HUES48 (cell line): ENCODE results near the gene CLDN7.

ENCODE experiments used
- H3K27ac ChIP-seq: one replicate; pipeline ENCODE4 v1.7.0; 2013; ENCODE audit warnings: low read depth, low read length, inconsistent platforms
- H3K27me3 ChIP-seq: 2 replicates; pipeline ENCODE4 v1.6.1; 2013; ENCODE audit warnings: mild to moderate bottlenecking, low read length; ENCODE audit not compliant: control insufficient read depth, insufficient read depth
- H3K36me3 ChIP-seq: 2 replicates; pipeline ENCODE4 v1.6.1; 2013; ENCODE audit warnings: low read length; ENCODE audit not compliant: control insufficient read depth, insufficient read depth
- H3K4me1 ChIP-seq: 2 replicates; pipeline ENCODE4 v1.6.1; 2013; ENCODE audit warnings: mild to moderate bottlenecking, low read length; ENCODE audit not compliant: control insufficient read depth, insufficient read depth
- H3K4me3 ChIP-seq: 2 replicates; pipeline ENCODE4 v1.5.1; 2013; ENCODE audit warnings: mild to moderate bottlenecking, low read depth, low read length
- H3K9ac ChIP-seq: 2 replicates; pipeline ENCODE4 v1.6.1; 2013; ENCODE audit warnings: mild to moderate bottlenecking, low read depth, low read length, moderate library complexity
- H3K9me3 ChIP-seq: 2 replicates; pipeline ENCODE4 v1.6.1; 2013; ENCODE audit warnings: low read length; ENCODE audit not compliant: control insufficient read depth, insufficient read depth

Gene CLDN7

DNA sequence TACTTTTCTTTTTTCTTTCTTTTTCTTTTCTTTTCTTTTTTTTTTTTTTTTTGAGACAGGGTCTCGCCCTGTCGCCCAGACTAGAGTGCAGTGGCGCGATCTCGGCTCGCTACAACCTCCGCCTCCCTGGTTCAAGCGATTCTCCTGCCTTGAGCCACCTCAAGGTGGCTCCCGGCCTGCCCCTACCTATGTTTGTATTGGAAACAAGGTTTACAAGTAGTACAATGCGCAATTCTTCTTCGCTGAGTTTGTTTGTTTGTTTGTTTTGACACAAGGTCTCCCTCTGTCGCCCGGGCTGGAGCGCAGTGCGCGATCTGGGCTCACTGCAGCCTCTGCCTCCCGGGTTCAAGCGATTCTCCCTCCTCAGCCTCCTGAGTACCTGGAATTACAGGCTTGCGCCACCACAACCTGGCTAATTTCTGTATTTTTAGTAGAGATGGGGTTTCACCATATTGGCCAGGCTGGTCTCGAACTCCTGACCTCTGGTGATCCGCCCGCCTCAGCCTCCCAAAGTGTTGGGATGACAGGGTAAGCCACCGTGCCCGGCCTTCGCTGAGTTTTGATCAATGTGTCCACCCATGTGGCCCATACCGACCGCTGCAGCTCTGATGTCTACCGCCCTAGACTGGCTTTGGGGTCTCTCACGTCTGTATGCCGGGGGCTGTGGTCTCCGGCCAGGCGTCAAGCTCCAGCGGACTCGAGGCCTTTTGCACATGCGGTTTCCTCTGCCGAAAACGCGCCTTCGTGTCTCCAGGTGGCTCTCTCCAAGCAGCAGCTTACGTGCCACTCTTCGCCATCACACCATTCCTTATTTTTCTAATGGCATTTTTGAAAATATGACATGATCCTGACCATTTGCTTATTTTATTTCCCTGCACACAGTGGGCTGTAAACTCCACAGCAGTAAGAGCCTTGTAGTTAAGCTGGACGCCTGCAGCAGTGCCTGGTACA, 33.2 kb upstream of the CLDN7 start:
- Histone ChIP-seq H3K4me1 (peaks cover 9% of the 10 kb centered on the region), H3K4me3 (peak overlapping the region; percentile 66; the same call in 1 of the 2 replicates), H3K9me3 (no peaks in the 10 kb centered on the region; the same call in 1 of the 2 replicates), H3K27ac (no peak overlapping the region), H3K27me3 (peaks cover 27% of the 10 kb centered on the region), H3K36me3 (no peaks in the 10 kb centered on the region), H3K9ac (no peak overlapping the region)

DNA sequence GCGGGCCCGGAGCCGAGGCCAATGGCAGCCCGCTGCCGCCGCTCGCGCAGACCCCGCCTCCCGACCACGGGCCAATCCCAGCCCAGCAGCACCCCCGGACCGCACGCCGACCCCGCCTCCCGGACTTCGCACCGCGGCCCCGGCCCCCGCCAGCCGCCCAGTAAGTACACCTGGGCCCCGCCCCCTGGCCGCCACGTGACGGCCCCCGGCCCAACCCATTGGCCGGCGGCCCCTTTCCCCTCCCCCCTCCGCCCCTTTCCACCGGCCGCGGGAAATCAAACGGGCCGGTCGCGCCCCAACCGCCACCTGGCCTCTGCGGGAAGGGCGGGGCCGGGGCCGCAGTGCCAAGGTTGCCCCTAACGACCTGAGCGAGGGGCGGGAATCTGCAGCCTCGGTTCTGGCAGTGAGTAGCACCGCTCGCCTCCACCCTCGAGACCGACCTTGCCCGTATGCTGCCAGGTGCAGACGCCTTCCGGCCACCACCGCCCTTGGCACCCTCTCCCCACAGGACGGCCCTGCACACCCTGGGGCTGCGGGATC, 32.4 kb upstream of the CLDN7 start, which contains the start of gene YBX2:
Gene YBX2, minus strand, starts transcription at position 26 of the 540 bp plus-strand sequence. CDS start 139 bp downstream, outside the sequence.
- H3K4me1 ChIP-seq, result peaks cover 9% of the 10 kb centered on the region
- no peak within 1 kb of the TSS for H3K9ac ChIP-seq
- H3K9me3 ChIP-seq, result no peaks in the 10 kb centered on the region; the same call in 1 of the 2 replicates
- H3K27ac ChIP-seq, result peak within 1 kb of the TSS; percentile 47
- H3K4me3 ChIP-seq, result peak within 1 kb of the TSS; percentile 66
- no peaks in the 10 kb centered on the region for H3K36me3 ChIP-seq
- H3K27me3 ChIP-seq, result peaks cover 27% of the 10 kb centered on the region

DNA sequence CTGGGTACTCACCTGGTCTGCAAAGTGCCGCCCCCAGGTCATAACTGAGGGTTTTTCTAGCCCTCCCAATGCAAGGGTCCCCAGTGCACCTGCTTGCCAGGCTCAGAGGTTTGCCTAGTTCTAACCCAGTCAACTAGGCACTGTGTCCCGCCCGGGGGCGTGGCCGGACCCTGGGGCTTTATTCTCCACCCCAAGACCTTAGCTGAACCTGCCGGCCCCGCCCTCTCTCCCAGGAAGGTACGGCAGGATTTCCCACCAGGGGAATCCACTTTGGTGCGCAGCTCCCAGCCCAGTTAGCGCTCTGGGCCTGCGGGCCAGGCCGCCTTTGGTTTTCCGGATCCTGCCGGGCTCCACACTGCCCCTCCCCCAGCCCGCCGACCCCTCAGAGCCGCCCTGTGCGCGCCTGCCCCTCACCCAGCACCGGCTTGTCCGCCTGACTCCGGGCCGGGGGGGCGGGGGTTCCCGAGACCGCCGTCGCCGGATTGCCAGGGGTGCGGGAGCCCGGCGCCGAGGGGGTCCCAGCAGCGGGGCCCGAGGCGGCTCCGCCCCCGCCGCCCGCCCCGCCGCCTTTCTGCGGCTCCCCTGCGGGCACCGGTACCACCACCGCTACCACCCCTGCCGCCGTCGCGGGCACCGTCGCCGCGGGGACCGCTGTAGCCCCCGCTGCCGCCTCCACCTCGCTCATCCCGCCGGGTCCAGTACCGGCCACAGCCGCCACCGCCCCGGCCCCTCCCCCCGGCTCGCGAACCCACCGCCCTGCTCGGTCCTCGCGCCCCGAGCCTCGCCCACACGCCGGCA, 31.7 kb upstream of the CLDN7 start:
- Histone ChIP-seq H3K4me1 (peaks cover 9% of the 10 kb centered on the region), H3K27me3 (peaks cover 27% of the 10 kb centered on the region), H3K9ac (no peak overlapping the region), H3K9me3 (no peaks in the 10 kb centered on the region; the same call in 1 of the 2 replicates), H3K36me3 (no peaks in the 10 kb centered on the region), H3K27ac (peak overlapping the region; percentile 47), H3K4me3 (peak overlapping the region; percentile 55)

DNA sequence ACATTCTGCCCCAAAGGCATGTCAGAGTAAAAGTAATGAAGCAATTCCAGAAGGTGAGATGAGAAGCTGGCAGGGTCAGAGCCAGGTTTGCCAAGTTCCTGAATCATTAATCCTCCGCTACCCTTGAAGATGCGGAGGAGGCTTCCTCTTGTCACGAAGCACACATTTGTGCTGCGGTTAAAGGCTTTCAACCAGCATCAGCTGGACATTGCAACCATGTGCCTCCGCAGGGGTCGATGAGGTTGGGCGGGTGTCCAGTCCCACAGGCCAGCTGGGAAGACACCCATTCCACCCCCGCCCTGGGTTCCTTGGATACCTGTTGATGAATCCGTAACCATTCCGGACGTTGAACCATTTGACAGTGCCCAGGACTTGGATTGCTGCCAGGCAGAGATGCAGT, 30.9 kb upstream of the CLDN7 start:
- Histone ChIP-seq H3K27me3 (peaks cover 27% of the 10 kb centered on the region), H3K27ac (no peak overlapping the region), H3K9me3 (no peaks in the 10 kb centered on the region; the same call in 1 of the 2 replicates), H3K4me3 (no peak overlapping the region), H3K9ac (no peak overlapping the region), H3K36me3 (no peaks in the 10 kb centered on the region), H3K4me1 (peaks cover 9% of the 10 kb centered on the region)

DNA sequence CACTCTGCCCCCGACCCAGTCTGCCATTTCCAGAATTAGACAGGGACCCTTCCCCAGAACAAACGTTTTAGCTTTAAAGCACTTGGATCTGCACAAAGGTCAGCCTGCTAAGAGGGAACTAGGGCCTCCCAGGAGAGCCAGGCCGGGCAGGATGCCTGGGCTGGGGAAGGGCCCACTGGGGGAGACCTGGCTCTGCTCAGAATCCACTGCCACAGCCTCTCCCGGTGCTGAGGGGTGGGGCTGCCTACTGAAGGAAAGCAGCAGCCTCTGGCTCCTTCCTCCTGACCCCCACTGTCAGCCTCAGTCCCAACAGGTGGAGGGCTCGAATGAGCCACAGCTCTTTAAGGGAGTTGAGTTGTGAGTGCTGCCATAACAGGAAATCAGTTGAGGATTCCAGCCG, 30.5 kb upstream of the CLDN7 start:
- H3K4me1 ChIP-seq, result peaks cover 9% of the 10 kb centered on the region
- H3K9ac ChIP-seq, result no peak overlapping the region
- no peak overlapping the region for H3K4me3 ChIP-seq
- no peaks in the 10 kb centered on the region; the same call in 1 of the 2 replicates for H3K9me3 ChIP-seq
- H3K36me3 ChIP-seq, result 0 out of 2 replicates have a peak, but pooled peaks cover 2% of the 10 kb centered on the region
- no peak overlapping the region for H3K27ac ChIP-seq
- peaks cover 27% of the 10 kb centered on the region for H3K27me3 ChIP-seq

DNA sequence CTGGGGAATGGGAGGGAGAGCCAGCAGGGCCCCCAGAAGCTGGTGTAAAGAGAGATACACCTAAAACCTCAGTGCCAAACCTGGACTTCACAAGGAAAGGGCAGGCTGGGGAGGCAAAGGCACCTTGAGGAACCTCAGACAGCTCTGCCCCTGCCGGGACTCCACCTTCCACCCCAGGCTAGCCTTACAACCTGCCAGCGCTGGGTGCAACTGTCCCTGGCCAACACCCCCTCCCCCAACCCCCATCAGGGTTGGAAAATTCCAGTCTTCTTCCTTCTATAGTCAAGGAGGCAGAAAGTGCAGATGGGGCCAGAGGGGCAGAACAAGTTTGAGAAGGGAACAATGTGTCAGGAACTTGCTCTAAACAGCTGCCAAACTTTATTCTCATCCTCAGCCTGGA, 29.9 kb upstream of the CLDN7 start:
- Histone ChIP-seq H3K27ac (no peak overlapping the region), H3K27me3 (peaks cover 27% of the 10 kb centered on the region), H3K4me1 (peaks cover 9% of the 10 kb centered on the region), H3K36me3 (0 out of 2 replicates have a peak, but pooled peaks cover 3% of the 10 kb centered on the region), H3K9me3 (no peaks in the 10 kb centered on the region; the same call in 1 of the 2 replicates), H3K4me3 (no peak overlapping the region), H3K9ac (no peak overlapping the region)

DNA sequence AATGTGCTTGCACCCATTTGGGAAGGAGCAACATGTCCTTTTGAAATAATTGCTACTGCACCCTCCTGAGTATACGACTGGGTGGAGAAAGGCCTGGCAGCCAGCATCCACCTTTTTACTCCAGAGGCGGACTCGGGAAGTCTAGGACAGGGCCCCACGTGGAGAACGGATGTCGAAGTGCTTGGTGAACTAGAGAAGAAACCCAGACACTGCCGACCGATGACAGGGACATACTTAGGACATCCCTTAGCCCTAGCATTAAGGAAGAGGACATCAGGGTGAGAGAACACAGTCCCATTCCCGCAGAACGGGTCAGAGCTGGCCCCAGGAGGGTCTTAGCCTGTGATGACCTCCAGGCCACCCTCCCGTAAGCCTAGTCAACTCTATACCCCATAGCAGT, 28.4 kb upstream of the CLDN7 start:
- H3K9me3 ChIP-seq, result no peaks in the 10 kb centered on the region; the same call in 1 of the 2 replicates
- 0 out of 2 replicates have a peak, but pooled peaks cover 3% of the 10 kb centered on the region for H3K36me3 ChIP-seq
- H3K4me1 ChIP-seq, result peaks cover 6% of the 10 kb centered on the region
- peaks cover 15% of the 10 kb centered on the region for H3K27me3 ChIP-seq
- H3K27ac ChIP-seq, result no peak overlapping the region
- no peak overlapping the region for H3K4me3 ChIP-seq
- H3K9ac ChIP-seq, result no peak overlapping the region

DNA sequence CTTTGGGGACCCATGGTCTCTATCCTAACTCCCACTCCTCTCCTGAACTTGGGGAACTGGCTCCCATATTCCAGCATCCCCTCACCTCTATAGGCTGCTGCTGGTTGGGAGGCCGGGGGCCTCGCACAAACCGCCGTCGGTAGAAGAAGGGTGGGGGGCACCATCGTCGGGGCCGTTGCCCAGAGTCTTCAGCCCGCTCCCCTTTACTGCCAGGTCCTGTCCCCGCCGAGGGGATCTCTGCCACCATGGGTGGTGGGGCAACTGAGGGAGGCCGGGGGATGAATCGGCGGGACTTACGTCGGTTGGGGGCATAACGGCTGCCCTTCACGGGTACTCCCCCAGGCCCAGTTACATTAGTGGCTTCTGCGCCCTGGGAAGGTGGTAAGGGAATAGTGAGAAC, 27.9 kb upstream of the CLDN7 start:
- Histone ChIP-seq H3K27ac (no peak overlapping the region), H3K4me1 (peaks cover 6% of the 10 kb centered on the region), H3K36me3 (0 out of 2 replicates have a peak, but pooled peaks cover 5% of the 10 kb centered on the region), H3K9ac (no peak overlapping the region), H3K4me3 (no peak overlapping the region), H3K27me3 (peaks cover 10% of the 10 kb centered on the region), H3K9me3 (no peaks in the 10 kb centered on the region)

DNA sequence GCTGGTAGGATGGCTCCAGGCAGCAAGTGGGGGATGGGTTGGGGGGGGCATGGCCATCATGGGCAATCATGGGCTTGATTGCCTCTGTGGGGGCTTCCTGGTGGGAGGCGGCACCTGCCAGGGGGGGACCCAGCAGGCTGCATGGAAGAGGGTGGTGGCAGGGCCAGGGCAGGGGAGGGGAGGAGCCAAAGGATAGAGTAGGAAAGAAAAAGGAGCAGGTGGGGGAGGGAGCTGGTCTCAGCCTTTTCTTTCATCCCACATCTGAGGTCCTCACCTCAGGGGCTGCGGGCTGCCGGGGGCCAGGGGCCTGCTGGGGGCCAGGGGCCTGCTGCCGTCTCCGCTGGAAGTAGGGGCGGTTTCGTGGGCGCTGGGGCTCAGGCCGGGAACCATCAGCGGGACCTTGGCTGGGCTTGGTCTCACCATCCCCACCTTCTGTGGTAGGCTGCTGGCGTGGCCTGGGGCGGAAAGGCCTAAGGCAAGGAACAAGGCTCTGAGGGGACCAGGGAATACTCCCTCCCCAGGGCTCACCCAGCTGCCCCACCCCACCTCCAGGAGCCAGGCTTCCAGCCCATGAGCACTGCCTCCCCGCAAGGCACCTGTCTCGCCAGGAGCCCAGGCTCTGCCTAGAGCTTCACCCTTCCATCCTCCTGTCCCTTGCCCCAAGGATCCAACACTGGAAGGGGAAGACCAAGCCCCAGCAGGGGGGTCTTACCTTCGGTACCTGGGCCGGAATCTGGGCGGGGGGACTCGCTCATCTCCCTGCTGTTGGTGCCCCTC, 27.2 kb upstream of the CLDN7 start:
- Histone ChIP-seq H3K4me1 (peaks cover 6% of the 10 kb centered on the region), H3K9me3 (no peaks in the 10 kb centered on the region), H3K36me3 (0 out of 2 replicates have a peak, but pooled peaks cover 8% of the 10 kb centered on the region), H3K9ac (no peak overlapping the region), H3K27me3 (peaks cover 6% of the 10 kb centered on the region; the same call in 1 of the 2 replicates), H3K4me3 (no peak overlapping the region), H3K27ac (no peak overlapping the region)

DNA sequence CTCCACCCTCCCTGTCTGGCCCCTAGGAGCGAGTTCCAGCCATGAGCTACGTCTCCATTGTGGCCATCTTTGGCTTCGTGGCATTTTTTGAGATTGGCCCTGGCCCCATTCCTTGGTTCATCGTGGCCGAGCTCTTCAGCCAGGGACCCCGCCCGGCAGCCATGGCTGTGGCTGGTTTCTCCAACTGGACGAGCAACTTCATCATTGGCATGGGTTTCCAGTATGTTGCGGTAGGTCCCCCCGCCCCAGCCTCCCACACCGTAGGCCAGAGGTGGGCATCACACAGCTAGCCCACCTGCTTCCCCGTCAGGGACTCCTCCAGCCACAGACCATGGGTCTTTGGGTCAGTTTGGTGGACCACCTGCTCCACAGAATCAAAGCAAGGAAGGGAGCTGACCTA, 23.4 kb upstream of the CLDN7 start:
- peaks cover 18% of the 10 kb centered on the region for H3K27me3 ChIP-seq
- H3K36me3 ChIP-seq, result 0 out of 2 replicates have a peak, but pooled peaks cover 11% of the 10 kb centered on the region
- no peak overlapping the region for H3K27ac ChIP-seq
- H3K4me3 ChIP-seq, result no peak overlapping the region
- H3K9me3 ChIP-seq, result no peaks in the 10 kb centered on the region
- H3K9ac ChIP-seq, result no peak overlapping the region
- peaks cover 5% of the 10 kb centered on the region for H3K4me1 ChIP-seq
